BLaER1 treated with 17β-estradiol and CSF1 and Interleukin-3, amounts not matched to agents 10 nM and 100 nM (cell line): ENCODE measurements around the gene VAPA.
A peak's percentile ranks its signal among the peaks of the same experiment; 100 is the strongest.
"Not testable (repeated sequence)": the region's sequence is repeated elsewhere in the genome, so short reads cannot be mapped to it uniquely, and the experiment has no call there.

Experiments
- H3K27ac ChIP-seq, 11 experiments: shearing (Covaris generic); formaldehyde crosslinking; 2 replicates each; pipeline ENCODE4 v1.8.1; 2022
- H3K27me3 ChIP-seq, 11 experiments: shearing (Covaris generic); formaldehyde crosslinking; 2 replicates each; pipeline ENCODE4 v1.8.1; 2022
- H3K36me3 ChIP-seq, 11 experiments: shearing (Covaris generic); formaldehyde crosslinking; 2 replicates each; pipeline ENCODE4 v1.8.1; 2022
- H3K4me1 ChIP-seq, 10 experiments: shearing (Covaris generic); formaldehyde crosslinking; 2 replicates each; pipeline ENCODE4 v1.8.1; 2022
- H3K4me2 ChIP-seq, 11 experiments: shearing (Covaris generic); formaldehyde crosslinking; 2 replicates each; pipeline ENCODE4 v1.8.1; 2022
- H3K4me3 ChIP-seq, 10 experiments: shearing (Covaris generic); formaldehyde crosslinking; 2 replicates each; pipeline ENCODE4 v1.8.1; 2022
- H3K9ac ChIP-seq, 11 experiments: shearing (Covaris generic); formaldehyde crosslinking; 2 replicates each; pipeline ENCODE4 v1.8.1; 2022
- H3K9me3 ChIP-seq, 11 experiments: shearing (Covaris generic); formaldehyde crosslinking; replicated peaks in 1 of 11; 2 replicates each; pipeline ENCODE4 v1.8.1; 2022
- H4K20me1 ChIP-seq, 11 experiments: shearing (Covaris generic); formaldehyde crosslinking; 2 replicates each; pipeline ENCODE4 v1.8.1; 2022
- Cebpa-rat ChIP-seq, 11 experiments: shearing (Covaris generic); IDR thresholded peaks; 2 replicates each; pipeline ENCODE4 v1.8.1; 2022

The VAPA gene

GRCh38 chr18:9910071-9910470 is 3.7 kb upstream of the VAPA start:
- Histone ChIP-seq H3K4me1 (peaks cover 4 to 6% (median 5%) of the 10 kb centered on the region in 10 experiments; a peak in 15 of 20 replicates), H4K20me1 (peaks cover 3 to 7% (median 6%) of the 10 kb centered on the region in 11 experiments; a peak in 21 of 22 replicates), H3K9me3 (peaks cover 0 to 8% (median 6%) of the 10 kb centered on the region in 11 experiments; a peak in 11 of 22 replicates), H3K36me3 (no peaks in the 10 kb centered on the region), H3K4me2 (no peak overlapping the region), H3K4me3 (no peak overlapping the region), H3K9ac (no peak overlapping the region), H3K27me3 (no peaks in the 10 kb centered on the region), H3K27ac (no peak overlapping the region)
- no peak for TF ChIP-seq Cebpa-rat (IDR thresholded peaks at IDR 0.05)

- Histone ChIP-seq H3K4me1 (peaks cover 4 to 8% (median 7%) of the 10 kb centered on the region in 10 experiments; a peak in 18 of 20 replicates), H3K4me2 (no peak overlapping the region), H3K4me3 (no peak overlapping the region), H3K27me3 (no peaks in the 10 kb centered on the region), H3K36me3 (no peaks in the 10 kb centered on the region), H3K27ac (no peak overlapping the region), H4K20me1 (peaks cover 9 to 12% (median 12%) of the 10 kb centered on the region in 11 experiments; a peak in 21 of 22 replicates), H3K9me3 (peaks cover 0 to 8% (median 6%) of the 10 kb centered on the region in 11 experiments; a peak in 11 of 22 replicates), H3K9ac (no peak overlapping the region)
- no peak for TF ChIP-seq Cebpa-rat (IDR thresholded peaks at IDR 0.05)
These were observed 3.2 kb upstream of the VAPA start for GRCh38 chr18:9910661-9911060.

- no peak overlapping the region for H3K4me3 ChIP-seq
- peaks cover 15 to 18% (median 17%) of the 10 kb centered on the region in 11 experiments; a peak in 21 of 22 replicates for H4K20me1 ChIP-seq
- no peaks in the 10 kb centered on the region for H3K36me3 ChIP-seq
- H3K27ac ChIP-seq, result no peak overlapping the region
- TF ChIP-seq Cebpa-rat (IDR thresholded peaks at IDR 0.05), result no peak
- H3K9me3 ChIP-seq, result peaks cover 0 to 8% (median 6%) of the 10 kb centered on the region in 11 experiments; a peak in 11 of 22 replicates
- H3K4me1 ChIP-seq, result peaks cover 5 to 14% (median 12%) of the 10 kb centered on the region in 10 experiments; a peak in 19 of 20 replicates
- no peaks in the 10 kb centered on the region for H3K27me3 ChIP-seq
- H3K4me2 ChIP-seq, result no peak overlapping the region
- H3K9ac ChIP-seq, result no peak overlapping the region
These were observed 2.6 kb upstream of the VAPA start for GRCh38 chr18:9911226-9911625.

- not testable (repeated sequence) for H3K27me3 ChIP-seq, H3K27ac ChIP-seq, H3K4me2 ChIP-seq, H3K4me3 ChIP-seq, H3K9me3 ChIP-seq, H3K9ac ChIP-seq, H3K36me3 ChIP-seq
- peaks cover 25 to 29% (median 28%) of the 10 kb centered on the region in 11 experiments for H4K20me1 ChIP-seq
- peaks cover 15 to 24% (median 22%) of the 10 kb centered on the region in 10 experiments for H3K4me1 ChIP-seq
These were observed 1.5 kb upstream of the VAPA start for GRCh38 chr18:9912285-9912684.

- Histone ChIP-seq H3K9me3 (peaks cover 0 to 8% (median 6%) of the 10 kb centered on the region in 11 experiments; a peak in 11 of 22 replicates), H3K9ac (peak overlapping the region; percentile 94 to 100 (median 98)), H3K36me3 (no peaks in the 10 kb centered on the region), H4K20me1 (peaks cover 34 to 37% (median 36%) of the 10 kb centered on the region in 11 experiments), H3K4me1 (peaks cover 24 to 32% (median 30%) of the 10 kb centered on the region in 10 experiments), H3K4me3 (peak overlapping the region; percentile 89 to 99 (median 98)), H3K27ac (peak overlapping the region in 10 of 11 experiments; percentile 94 to 100 (median 98); a peak in 20 of 22 replicates), H3K27me3 (no peaks in the 10 kb centered on the region), H3K4me2 (peak overlapping the region; percentile 65 to 86 (median 78))
- TF ChIP-seq Cebpa-rat (IDR thresholded peaks at IDR 0.05), result no peak
These were observed 678 bp upstream of the VAPA start for GRCh38 chr18:9913151-9913525.

GRCh38 chr18:9914334-9914583 is 443 bp downstream of the VAPA start:
- H3K9me3 ChIP-seq, result peaks cover 0 to 8% (median 6%) of the 10 kb centered on the region in 11 experiments; a peak in 11 of 22 replicates
- no peak overlapping the region; a peak in 1 of 22 replicates for H3K4me2 ChIP-seq
- peak overlapping the region; percentile 94 to 100 (median 99) for H3K27ac ChIP-seq
- TF ChIP-seq Cebpa-rat (IDR thresholded peaks at IDR 0.05), result no peak
- peaks cover 45 to 48% (median 48%) of the 10 kb centered on the region in 11 experiments for H4K20me1 ChIP-seq
- H3K9ac ChIP-seq, result peak overlapping the region; percentile 94 to 100 (median 98)
- H3K36me3 ChIP-seq, result 0 out of 22 replicates have a peak, but pooled peaks cover 0 to 4% (median 0%) of the 10 kb centered on the region in 11 experiments
- H3K4me3 ChIP-seq, result peak overlapping the region; percentile 89 to 99 (median 98)
- H3K27me3 ChIP-seq, result no peaks in the 10 kb centered on the region
- H3K4me1 ChIP-seq, result peaks cover 35 to 43% (median 38%) of the 10 kb centered on the region in 10 experiments

GRCh38 chr18:9914584-9915290 is 921 bp downstream of the VAPA start:
- Histone ChIP-seq H3K4me2 (peak overlapping the region; percentile 71 to 92 (median 84)), H3K4me1 (peaks cover 37 to 47% (median 42%) of the 10 kb centered on the region in 10 experiments), H3K9me3 (peaks cover 0 to 8% (median 6%) of the 10 kb centered on the region in 11 experiments; a peak in 11 of 22 replicates), H3K27ac (peak overlapping the region; percentile 94 to 100 (median 99)), H4K20me1 (peaks cover 50 to 53% (median 52%) of the 10 kb centered on the region in 11 experiments), H3K9ac (peak overlapping the region; percentile 94 to 100 (median 98)), H3K36me3 (0 out of 22 replicates have a peak, but pooled peaks cover 0 to 4% (median 0%) of the 10 kb centered on the region in 11 experiments), H3K27me3 (no peaks in the 10 kb centered on the region), H3K4me3 (peak overlapping the region; percentile 89 to 99 (median 98))
- no peak for TF ChIP-seq Cebpa-rat (IDR thresholded peaks at IDR 0.05)

GRCh38 chr18:9915291-9916076 is 1.7 kb downstream of the VAPA start:
- Histone ChIP-seq H3K4me1 (peaks cover 43 to 54% (median 49%) of the 10 kb centered on the region in 10 experiments), H3K4me2 (peak overlapping the region; percentile 71 to 92 (median 84)), H4K20me1 (peaks cover 57 to 61% (median 60%) of the 10 kb centered on the region in 11 experiments), H3K4me3 (peak overlapping the region; percentile 89 to 99 (median 98)), H3K9ac (peak overlapping the region; percentile 94 to 100 (median 98)), H3K27me3 (no peaks in the 10 kb centered on the region), H3K9me3 (peaks cover 0 to 8% (median 6%) of the 10 kb centered on the region in 11 experiments; a peak in 11 of 22 replicates), H3K36me3 (0 out of 22 replicates have a peak, but pooled peaks cover 0 to 4% (median 0%) of the 10 kb centered on the region in 11 experiments), H3K27ac (peak overlapping the region; percentile 94 to 100 (median 99))
- no peak for TF ChIP-seq Cebpa-rat (IDR thresholded peaks at IDR 0.05)
